AG04449 (cell line): ENCODE results near the gene ACTL9.

Source experiments
- CTCF ChIA-PET: fragments of 350-600 bp; formaldehyde crosslinking; extraction: SDS; loops from one replicate; lab custom pipeline; 2021; ENCODE audit warnings: antibody characterized with exemption; lab: Yijun Ruan, JAX
- POLR2A ChIA-PET: fragments of 400-600, 350-600 bp; formaldehyde crosslinking; extraction: SDS; loops from one replicate; lab custom pipeline; 2020; ENCODE audit warnings: antibody characterized with exemption, inconsistent platforms; lab: Yijun Ruan, JAX
- DNase-seq: peaks from one replicate; pipeline ENCODE4 v3.0.0-alpha.2; 2010; ENCODE audit warnings: low read depth, low spot score
- H3K4me3 ChIP-seq: 2 replicates; pipeline ENCODE4 v1.5.1; 2011; ENCODE audit warnings: low read depth, mild to moderate bottlenecking, control low read depth, low read length
- CTCF ChIP-seq: IDR thresholded peaks from one replicate; pipeline ENCODE4 v1.5.1; 2011; ENCODE audit warnings: mild to moderate bottlenecking, moderate library complexity, low read length, control low read depth, inconsistent platforms; ENCODE audit not compliant: insufficient read depth; ENCODE audit errors: missing control alignments

ACTL9 gene

GRCh38 chr19:8680676-8681344 is 17.8 kb downstream of the ACTL9 start:
- DNase-seq: no peak
- no peak overlapping the region for H3K4me3 ChIP-seq
- ChIA-PET CTCF (no interaction called here), POLR2A (no interaction called here)
- TF ChIP-seq CTCF: no peak

GRCh38 chr19:8678244-8678807 is 20.3 kb downstream of the ACTL9 start:
- ChIA-PET CTCF (no interaction called here), POLR2A (no interaction called here)
- no peak overlapping the region for H3K4me3 ChIP-seq
- no peak for TF ChIP-seq CTCF
- DNase-seq: no peak

GRCh38 chr19:8675066-8675465 is 23.5 kb downstream of the ACTL9 start:
- ChIA-PET CTCF (no interaction called here), POLR2A (no interaction called here)
- no peak for TF ChIP-seq CTCF
- no peak for DNase-seq
- H3K4me3 ChIP-seq: no peak overlapping the region

- TF ChIP-seq CTCF: no peak
- H3K4me3 ChIP-seq: no peak overlapping the region
- POLR2A ChIA-PET: no interaction called here
- CTCF ChIA-PET: no interaction called here
- no peak for DNase-seq
These were observed 25.2 kb downstream of the ACTL9 start for GRCh38 chr19:8673276-8673891.

- no peak for TF ChIP-seq CTCF
- ChIA-PET POLR2A (no interaction called here), CTCF (no interaction called here)
- no peak overlapping the region for H3K4me3 ChIP-seq
- DNase-seq: no peak
These were observed 31.7 kb downstream of the ACTL9 start for GRCh38 chr19:8666814-8667405.
